NCI-H345 treated with DMSO at 0.1 percent for 48 hours (cell line): ENCODE results near the gene TRAF3IP3.

Experiments used
- DNase-seq: peaks from one replicate; lab custom pipeline; 2025; ENCODE audit not compliant: unreplicated experiment; lab: John Stamatoyannopoulos, UW

Gene TRAF3IP3

GRCh38 chr1:209766051-209766450 lies 10.2 kb downstream of the TRAF3IP3 start:
- DNase-seq, result no peak

GRCh38 chr1:209767096-209767495 lies 11.2 kb downstream of the TRAF3IP3 start:
- DNase-seq, result no peak

- no peak for DNase-seq
These were observed 11.9 kb downstream of the TRAF3IP3 start for GRCh38 chr1:209767706-209768105.

GRCh38 chr1:209768354-209768774 lies 12.5 kb downstream of the TRAF3IP3 start:
- DNase-seq, result no peak

- DNase-seq, result no peak
These were observed 13.5 kb downstream of the TRAF3IP3 start for GRCh38 chr1:209769171-209769904.

- DNase-seq, result no peak
These were observed 14.1 kb downstream of the TRAF3IP3 start for GRCh38 chr1:209769971-209770370.

- DNase-seq, result no peak
These were observed 15.0 kb downstream of the TRAF3IP3 start for GRCh38 chr1:209770636-209771415.

GRCh38 chr1:209772126-209772525 lies 16.3 kb downstream of the TRAF3IP3 start:
- no peak for DNase-seq

GRCh38 chr1:209774592-209774991 lies 18.7 kb downstream of the TRAF3IP3 start:
- no peak for DNase-seq

- DNase-seq, result no peak
These were observed 19.8 kb downstream of the TRAF3IP3 start for GRCh38 chr1:209775678-209776077.

- no peak for DNase-seq
These were observed 21.7 kb downstream of the TRAF3IP3 start for GRCh38 chr1:209777587-209777986.

- no peak for DNase-seq
These were observed 22.2 kb downstream of the TRAF3IP3 start for GRCh38 chr1:209778102-209778501.

- no peak for DNase-seq
These were observed 24.4 kb downstream of the TRAF3IP3 start for GRCh38 chr1:209780268-209780667.

- no peak for DNase-seq
These were observed 27.5 kb downstream of the TRAF3IP3 start for GRCh38 chr1:209783386-209783785.

- peak; percentile 95 for DNase-seq
These were observed 28.7 kb downstream of the TRAF3IP3 start, which contains the start of gene C1orf74 for GRCh38 chr1:209784265-209785169. Gene C1orf74 (minus strand): TSS chr1:209784559. CDS start chr1:209783634, 925 bp downstream.

GRCh38 chr1:209785592-209785991 lies 29.7 kb downstream of the TRAF3IP3 start:
- no peak for DNase-seq

- DNase-seq, result no peak
These were observed 30.3 kb downstream of the TRAF3IP3 start for GRCh38 chr1:209786146-209786545.

GRCh38 chr1:209787551-209787950 lies 31.7 kb downstream of the TRAF3IP3 start:
- no peak for DNase-seq

- no peak for DNase-seq
These were observed 33.4 kb downstream of the TRAF3IP3 start for GRCh38 chr1:209789245-209789644.

- no peak for DNase-seq
These were observed 34.7 kb downstream of the TRAF3IP3 start for GRCh38 chr1:209790286-209791193.
